GM12872 (cell line): ENCODE results near the gene TMCO6.
A peak's percentile ranks its signal among the peaks of the same experiment; 100 is the strongest.

Source experiments
- TF ChIP-seq, protein P1 (sequence below): IDR thresholded peaks from 3 replicates; pipeline ENCODE4 v1.5.1; 2011; ENCODE audit warnings: low read depth, mild to moderate bottlenecking, low read length, moderate library complexity; ENCODE audit not compliant: insufficient read depth

Gene TMCO6

GRCh38 chr5:140633021-140633471 lies 6.2 kb upstream of the TMCO6 start, which contains the start of gene CD14:
Gene CD14, minus strand, starts transcription at chr5:140633175. Its CDS starts 104 bp downstream, at chr5:140633071.
- TF ChIP-seq, protein P1, sequence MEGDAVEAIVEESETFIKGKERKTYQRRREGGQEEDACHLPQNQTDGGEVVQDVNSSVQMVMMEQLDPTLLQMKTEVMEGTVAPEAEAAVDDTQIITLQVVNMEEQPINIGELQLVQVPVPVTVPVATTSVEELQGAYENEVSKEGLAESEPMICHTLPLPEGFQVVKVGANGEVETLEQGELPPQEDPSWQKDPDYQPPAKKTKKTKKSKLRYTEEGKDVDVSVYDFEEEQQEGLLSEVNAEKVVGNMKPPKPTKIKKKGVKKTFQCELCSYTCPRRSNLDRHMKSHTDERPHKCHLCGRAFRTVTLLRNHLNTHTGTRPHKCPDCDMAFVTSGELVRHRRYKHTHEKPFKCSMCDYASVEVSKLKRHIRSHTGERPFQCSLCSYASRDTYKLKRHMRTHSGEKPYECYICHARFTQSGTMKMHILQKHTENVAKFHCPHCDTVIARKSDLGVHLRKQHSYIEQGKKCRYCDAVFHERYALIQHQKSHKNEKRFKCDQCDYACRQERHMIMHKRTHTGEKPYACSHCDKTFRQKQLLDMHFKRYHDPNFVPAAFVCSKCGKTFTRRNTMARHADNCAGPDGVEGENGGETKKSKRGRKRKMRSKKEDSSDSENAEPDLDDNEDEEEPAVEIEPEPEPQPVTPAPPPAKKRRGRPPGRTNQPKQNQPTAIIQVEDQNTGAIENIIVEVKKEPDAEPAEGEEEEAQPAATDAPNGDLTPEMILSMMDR, result peak; percentile 21; the same call in 1 of the 3 replicates

DNA sequence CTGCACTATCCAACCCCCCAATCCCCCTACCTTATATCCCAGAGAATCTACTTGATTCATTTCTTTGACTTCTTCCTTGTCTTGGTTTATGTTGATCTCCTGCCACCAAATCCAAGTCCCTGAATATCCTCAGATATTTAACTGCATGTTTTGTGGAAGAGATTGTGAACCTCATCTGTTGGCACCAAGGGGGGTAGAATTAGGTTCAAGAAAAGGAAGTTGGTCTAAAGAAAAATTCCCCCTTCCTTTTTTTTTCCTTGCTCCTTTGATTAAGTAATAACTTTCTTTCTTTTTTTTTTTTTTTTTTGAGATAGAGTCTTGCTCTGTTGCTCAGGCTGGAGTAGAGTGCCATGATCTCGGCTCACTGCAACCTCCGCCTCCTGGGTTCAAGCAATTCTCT lies 5.8 kb upstream of the TMCO6 start:
- TF ChIP-seq, protein P1, result no peak

DNA sequence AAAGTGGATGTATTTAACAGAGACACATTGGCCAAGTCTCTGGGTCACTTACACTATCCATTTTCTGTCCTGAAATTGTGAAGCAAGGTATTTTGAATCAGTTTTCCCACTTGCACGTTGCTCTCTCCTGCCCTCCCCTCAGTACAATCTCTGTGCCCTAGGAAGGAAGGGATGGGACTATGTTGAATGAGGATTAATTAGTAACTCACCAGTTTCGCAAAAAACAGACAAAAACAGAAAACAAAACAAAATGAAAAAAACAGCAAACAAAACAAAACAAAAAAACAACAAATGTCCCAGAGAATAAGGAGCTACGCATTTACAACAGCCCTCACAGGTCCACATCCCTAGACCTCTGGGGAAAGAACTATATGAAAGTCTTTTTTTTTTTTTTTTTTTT lies 5.1 kb upstream of the TMCO6 start:
- TF ChIP-seq, protein P1, result no peak

DNA sequence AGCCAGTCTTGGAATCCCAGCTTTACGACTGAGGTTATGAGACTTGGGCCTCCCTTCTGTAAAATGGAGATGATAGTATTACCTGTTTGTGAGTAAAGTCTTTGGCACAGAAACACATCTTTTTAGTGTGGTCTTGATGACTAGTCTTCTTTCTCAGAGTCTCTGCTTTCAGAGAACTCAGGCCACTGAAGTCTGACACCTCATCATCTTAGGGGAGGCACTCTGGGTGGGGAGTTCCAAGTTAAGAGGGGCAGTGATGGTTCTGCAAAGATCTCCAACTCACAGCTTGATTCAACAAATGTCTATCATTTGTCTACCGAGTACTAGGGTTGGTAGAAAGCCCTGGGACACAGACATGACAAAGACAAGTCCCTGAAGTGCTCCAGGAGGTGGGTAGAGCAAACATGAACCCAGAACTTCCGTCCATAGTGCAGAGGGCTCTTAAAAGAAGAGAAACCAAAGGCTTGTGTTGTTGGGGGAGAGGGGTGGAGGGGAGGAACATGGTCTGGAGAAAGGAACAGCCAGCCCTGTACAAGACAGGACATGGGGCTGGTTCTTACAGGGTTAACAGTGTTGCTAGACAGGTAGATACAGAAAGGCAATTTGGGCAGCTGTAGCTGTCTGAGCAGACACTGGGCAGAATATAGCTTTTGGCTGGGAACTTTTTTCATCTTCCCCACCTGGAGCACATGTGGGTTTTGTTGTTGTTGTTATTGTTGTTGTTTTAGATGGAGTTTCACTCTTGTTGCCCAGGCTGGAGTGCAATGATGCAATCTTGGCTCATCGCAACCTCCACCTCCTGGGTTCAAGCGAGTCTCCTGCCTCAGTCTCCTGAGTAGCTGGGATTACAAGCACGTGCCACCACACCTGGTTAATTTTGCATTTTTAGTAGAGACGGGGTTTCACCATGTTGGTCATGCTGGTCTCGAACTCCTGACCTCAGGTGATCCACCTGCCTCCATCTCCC lies 3.7 kb upstream of the TMCO6 start:
- TF ChIP-seq, protein P1, result no peak

GRCh38 chr5:140637371-140638100 lies 1.7 kb upstream of the TMCO6 start:
- TF ChIP-seq, protein P1, result no peak

DNA sequence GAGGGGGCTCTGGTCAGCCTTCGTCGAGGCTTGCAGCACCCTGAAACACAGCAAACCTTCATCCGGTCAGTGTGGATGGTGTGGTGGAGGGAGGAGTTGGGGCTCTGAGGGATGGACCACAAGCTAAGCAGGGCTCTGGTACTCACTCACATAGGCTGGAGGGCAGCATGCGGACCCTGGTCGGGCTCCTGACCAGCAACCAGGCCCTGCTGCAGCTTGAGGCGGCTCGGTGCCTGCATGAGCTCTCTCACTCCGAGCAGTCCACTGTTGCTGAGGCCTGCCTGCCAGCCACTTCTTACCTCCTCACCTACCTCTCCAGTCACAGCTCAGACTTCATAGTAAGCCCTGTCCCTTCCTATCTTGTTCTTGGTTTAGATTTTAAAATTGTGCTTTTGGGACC lies 2.5 kb downstream of the TMCO6 start:
- TF ChIP-seq, protein P1, result no peak

DNA sequence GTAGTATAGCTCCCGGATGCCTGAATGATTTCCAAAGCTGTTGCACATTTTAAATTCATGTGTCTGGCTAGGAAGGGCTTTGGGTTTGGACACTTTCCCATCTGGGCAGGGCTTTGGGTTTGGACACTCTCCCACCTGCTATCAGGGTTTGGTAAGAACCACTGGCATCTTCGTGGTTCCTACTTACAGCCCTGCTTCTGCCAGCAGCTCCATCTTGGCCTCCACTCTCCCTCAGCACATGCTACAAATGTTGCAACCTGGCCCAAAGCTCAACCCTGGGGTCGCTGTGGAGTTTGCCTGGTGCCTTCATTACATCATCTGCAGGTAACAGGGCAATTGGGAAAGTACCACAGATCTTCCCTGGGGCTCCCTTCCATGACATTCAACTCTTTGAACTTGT lies 3.5 kb downstream of the TMCO6 start:
- TF ChIP-seq, protein P1, result no peak
